IMR-90 (cell line): ENCODE results near the gene ZNF771. TPM values are rescaled to one million over a fixed set of nuclear protein-coding genes. Genes with fewer than 3 reads are reported as not detected.

ENCODE experiments used
- ATAC-seq: fragments of 200-7000 bp; cut with Tn5 transposase; 2 replicates; pipeline ENCODE4 v1.9.1; 2020; ENCODE audit warnings: low read depth, mild to moderate bottlenecking, moderate library complexity
- BruUV-seq: library from RNA; stranded (reverse); fragments of 400-500 nt; replicated peaks from 2 replicates; lab custom pipeline; 2021; lab: Mats Ljungman, UMichigan
- CTCF ChIA-PET: fragments of 300-600 bp; formaldehyde crosslinking; extraction: SDS; loops from one replicate; lab custom pipeline; 2021; ENCODE audit warnings: antibody characterized with exemption; lab: Yijun Ruan, JAX
- POLR2A ChIA-PET: fragments of 300-600 bp; sonication (Branson Sonifier 250); formaldehyde crosslinking; loops from one replicate; lab custom pipeline; 2022; ENCODE audit warnings: antibody characterized with exemption; ENCODE audit not compliant: unreplicated experiment; lab: Charles Lee
- DNase-seq: peaks from one replicate; pipeline ENCODE4 v3.0.0; 2013
- H2AFZ ChIP-seq: replicated peaks from 2 replicates; pipeline ENCODE3; 2013; ENCODE audit warnings: low read length, mild to moderate bottlenecking; ENCODE audit not compliant: poor library complexity
- H2AK5ac ChIP-seq: 2 replicates; pipeline ENCODE4 v1.6.1; 2013; ENCODE audit warnings: low read depth, low read length, inconsistent platforms
- H2AK9ac ChIP-seq: replicated peaks from 2 replicates; pipeline ENCODE3; 2013; ENCODE audit warnings: mild to moderate bottlenecking, low read depth, low read length, moderate library complexity; ENCODE audit not compliant: poor library complexity
- H2BK120ac ChIP-seq: 2 replicates; pipeline ENCODE4 v1.6.1; 2013; ENCODE audit warnings: low read depth, low read length, inconsistent platforms
- H2BK15ac ChIP-seq: 3 replicates; pipeline ENCODE4 v1.6.1; 2013; ENCODE audit warnings: low read depth, low read length, inconsistent platforms
- H2BK20ac ChIP-seq: 2 replicates; pipeline ENCODE4 v1.6.1; 2013; ENCODE audit warnings: low read depth, mild to moderate bottlenecking, inconsistent platforms, low read length, moderate library complexity
- H2BK5ac ChIP-seq: 2 replicates; pipeline ENCODE4 v1.6.1; 2013; ENCODE audit warnings: mild to moderate bottlenecking, low read depth, low read length, inconsistent platforms; ENCODE audit not compliant: poor library complexity, severe bottlenecking
- H3K14ac ChIP-seq: replicated peaks from 2 replicates; pipeline ENCODE4 v1.6.1; 2013; ENCODE audit warnings: low read depth, low read length, inconsistent platforms
- H3K18ac ChIP-seq: 2 replicates; pipeline ENCODE4 v1.6.1; 2013; ENCODE audit warnings: low read depth, low read length, control low read depth
- H3K23ac ChIP-seq: 2 replicates; pipeline ENCODE4 v1.6.1; 2013; ENCODE audit warnings: low read depth, low read length, inconsistent platforms
- H3K27ac ChIP-seq: 2 replicates; pipeline ENCODE4 v1.5.1; 2013; ENCODE audit warnings: mild to moderate bottlenecking, control low read depth, low read length; ENCODE audit not compliant: insufficient read depth
- H3K27me3 ChIP-seq: 2 replicates; pipeline ENCODE4 v1.6.1; 2013; ENCODE audit warnings: low read length; ENCODE audit not compliant: control insufficient read depth, insufficient read depth
- H3K36me3 ChIP-seq: 2 replicates; pipeline ENCODE4 v1.6.1; 2013; ENCODE audit warnings: low read length, mixed read lengths; ENCODE audit not compliant: control insufficient read depth, insufficient read depth
- H3K4ac ChIP-seq: 2 replicates; pipeline ENCODE4 v1.6.1; 2013; ENCODE audit warnings: low read depth, low read length, inconsistent platforms
- H3K4me1 ChIP-seq: 2 replicates; pipeline ENCODE4 v1.6.1; 2013; ENCODE audit warnings: low read length, mixed read lengths; ENCODE audit not compliant: control insufficient read depth, insufficient read depth
- H3K4me2 ChIP-seq: 2 replicates; pipeline ENCODE4 v1.6.1; 2013; ENCODE audit warnings: low read depth, mild to moderate bottlenecking, control low read depth, low read length, moderate library complexity
- H3K4me3 ChIP-seq: 2 replicates; pipeline ENCODE4 v1.5.1; 2013; ENCODE audit warnings: low read depth, mild to moderate bottlenecking, control low read depth, low read length, moderate library complexity; ENCODE audit not compliant: insufficient read depth
- H3K56ac ChIP-seq: 2 replicates; pipeline ENCODE4 v1.6.1; 2013; ENCODE audit warnings: low read length, inconsistent platforms; ENCODE audit not compliant: insufficient read depth; ENCODE audit errors: extremely low read depth
- H3K79me1 ChIP-seq, 2 experiments: 2 replicates each; pipeline ENCODE4 v1.6.1; 2013; ENCODE audit warnings: low read length in 2 of 2, inconsistent platforms in 1 of 2, low read depth in 1 of 2
- H3K9ac ChIP-seq: 2 replicates; pipeline ENCODE4 v1.6.1; 2013; ENCODE audit warnings: low read depth, low read length, control low read depth
- H3K9me1 ChIP-seq: 2 replicates; pipeline ENCODE4 v1.6.1; 2013; ENCODE audit warnings: low read length, inconsistent platforms; ENCODE audit not compliant: insufficient read depth
- H3K9me3 ChIP-seq: 2 replicates; pipeline ENCODE4 v1.6.1; 2013; ENCODE audit warnings: low read length; ENCODE audit not compliant: control insufficient read depth, insufficient read depth
- H4K20me1 ChIP-seq: 2 replicates; pipeline ENCODE4 v1.6.1; 2013; ENCODE audit warnings: low read length, inconsistent platforms; ENCODE audit not compliant: insufficient read depth
- H4K5ac ChIP-seq: 2 replicates; pipeline ENCODE4 v1.6.1; 2013; ENCODE audit warnings: mild to moderate bottlenecking, low read depth, low read length, control low read depth
- H4K8ac ChIP-seq, 2 experiments: 2 replicates each; pipeline ENCODE4 v1.6.1; 2013; ENCODE audit warnings: low read depth in 2 of 2, low read length in 2 of 2, control low read depth in 1 of 2, inconsistent platforms in 1 of 2
- H4K91ac ChIP-seq: 2 replicates; pipeline ENCODE4 v1.6.1; 2013; ENCODE audit warnings: low read depth, low read length, inconsistent platforms; ENCODE audit not compliant: insufficient read depth
- BHLHE40 ChIP-seq: fragments of 150-350 bp; IDR thresholded peaks from 2 replicates; pipeline ENCODE4 v1.6.1; 2016; ENCODE audit warnings: mild to moderate bottlenecking, low read depth, low read length
- MAFK ChIP-seq: IDR thresholded peaks from 2 replicates; pipeline ENCODE4 v1.6.1; 2012; ENCODE audit warnings: low read depth, low read length, improper control_type of control experiment
- MAZ ChIP-seq: IDR thresholded peaks from 2 replicates; pipeline ENCODE4 v1.6.1; 2012; ENCODE audit warnings: low read depth, mild to moderate bottlenecking, low read length, improper control_type of control experiment, moderate library complexity, borderline replicate concordance
- NFE2L2 ChIP-seq: fragments of 150-350 bp; IDR thresholded peaks from 2 replicates; pipeline ENCODE4 v1.6.1; 2016; ENCODE audit warnings: low read depth, mild to moderate bottlenecking, low read length
- RAD21 ChIP-seq: IDR thresholded peaks from 2 replicates; pipeline ENCODE4 v1.6.1; 2012; ENCODE audit warnings: low read length, improper control_type of control experiment
- SMC3 ChIP-seq: fragments of 150-350 bp; IDR thresholded peaks from 2 replicates; pipeline ENCODE4 v1.6.1; 2016; ENCODE audit warnings: low read depth, mild to moderate bottlenecking, antibody characterized with exemption, low read length, moderate library complexity
- WGBS, 2 experiments: methylation state at CpG; one replicate each; pipeline versions ENCODE4 v1.1.5 to v1.1.7; 2013; ENCODE audit warnings: missing lambda C conversion rate in 2 of 2; ENCODE audit not compliant: insufficient read length in 1 of 2; ENCODE audit errors: extremely low coverage in 2 of 2; 5-methylcytosine and 5-hydroxymethylcytosine counted together
- dilution Hi-C: fragments of 300-500 bp; cut with HindIII; formaldehyde crosslinking; loops from one replicate; pipeline ENCODE4 v1.14.3; 2018; ENCODE audit warnings: low sequenced_read_pairs; ENCODE audit not compliant: unreplicated experiment
- in situ Hi-C: fragments of 300-500 bp; cut with MboI; formaldehyde crosslinking; loops from 3 replicates; pipeline ENCODE4 v1.14.3; 2019; ENCODE audit warnings: low sequenced_read_pairs, inconsistent platforms, mixed read lengths
- intact Hi-C: fragments of 100-400 bp; cut with micrococcal nuclease; formaldehyde crosslinking; loops from 2 replicates; pipeline ENCODE4 v1.10.0; 2022
- polyA plus RNA-seq, 3 experiments: library from polyadenylated mRNA; depleted of rRNA; stranded (reverse); fragments of >200 nt; gene quantifications; 2 replicates each; pipeline ENCODE4 v1.2.3, GENCODE V29; 2012; ENCODE audit warnings: low replicate concordance in 1 of 3
- total RNA-seq: library from RNA; depleted of rRNA; stranded (reverse); fragments of >200 nt; gene quantifications from 2 replicates; pipeline ENCODE4 v1.2.3, GENCODE V29; 2012

Gene ZNF771
- total and polyA plus RNA-seq, 2 of the 4 experiments (the other 2 are of a cell fraction), result 5.2 to 10.9 TPM

DNA sequence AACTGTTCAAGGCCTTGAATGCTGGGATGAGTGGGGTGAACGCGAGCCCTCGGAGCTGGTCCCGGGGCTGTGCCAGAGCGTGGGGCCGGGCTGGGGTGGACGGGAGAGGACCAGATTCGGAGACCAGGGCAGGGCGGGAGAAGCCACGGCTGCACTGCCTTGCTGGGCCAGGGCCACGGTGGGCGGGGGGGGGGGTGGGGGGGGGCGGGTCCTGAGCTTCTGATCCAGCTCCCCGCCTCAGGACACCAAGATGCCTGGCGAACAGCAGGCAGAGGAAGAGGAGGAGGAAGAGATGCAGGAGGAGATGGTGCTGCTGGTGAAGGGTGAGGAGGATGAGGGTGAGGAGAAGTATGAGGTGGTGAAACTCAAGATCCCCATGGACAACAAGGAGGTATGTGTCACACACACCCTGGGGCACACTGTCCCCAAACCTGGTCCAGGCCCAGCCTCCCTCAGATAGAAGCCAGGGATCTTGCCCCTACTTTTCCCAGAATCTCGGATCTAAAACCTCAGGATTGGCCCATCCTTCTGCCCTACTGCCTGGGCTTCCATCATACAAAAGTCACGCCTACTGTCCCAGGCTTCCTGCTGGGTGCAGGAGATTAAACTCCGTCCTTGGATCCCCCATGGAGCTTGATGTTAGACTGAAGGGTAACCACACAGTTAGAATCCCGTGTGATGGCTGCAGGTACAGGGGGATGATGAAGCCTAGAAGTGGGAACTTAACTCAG lies 563 bp downstream of the ZNF771 start:
- ChIA-PET CTCF (no interaction called here), POLR2A (interaction anchor here (0.6 to 1.1 kb wide), 4 partner anchors 9 to 314 kb away, joined by 3 to 7 read pairs (median 5); partner anchors contain the start of gene ZNF48)
- Histone ChIP-seq H3K36me3 (peaks cover 11% of the 10 kb centered on the region), H2BK120ac (no peak overlapping the region), H3K18ac (no peak overlapping the region), H3K56ac (peak overlapping the region; percentile 67; the same call in 1 of the 2 replicates), H3K9me3 (no peaks in the 10 kb centered on the region), H3K4me3 (peak overlapping the region; percentile 71), H3K4ac (peak overlapping the region; percentile 75), H2BK15ac (no peak overlapping the region), H4K91ac (peak overlapping the region; percentile 38; the same call in 1 of the 2 replicates), H3K23ac (peak overlapping the region; percentile 86), H3K9me1 (peaks cover 11% of the 10 kb centered on the region), H2BK20ac (peak overlapping the region; percentile 15; the same call in 1 of the 2 replicates), H3K27me3 (no peaks in the 10 kb centered on the region), H2AK9ac (peak overlapping the region; percentile 92), H3K4me2 (peak overlapping the region; percentile 81), H3K27ac (peak overlapping the region; percentile 82), H4K5ac (peak overlapping the region; percentile 6; the same call in 1 of the 2 replicates), H2AFZ (peak overlapping the region; percentile 94), H4K20me1 (peaks cover 10% of the 10 kb centered on the region; the same call in 1 of the 2 replicates), H2AK5ac (peak overlapping the region; percentile 76), H3K14ac (peak overlapping the region; percentile 36; the same call in 1 of the 2 replicates), H4K8ac (peak overlapping the region; percentile 63 to 84; a peak in 3 of 4 replicates), H3K4me1 (peaks cover 11% of the 10 kb centered on the region), H3K79me1 (peaks cover 15 to 48% of the 10 kb centered on the region in 2 experiments), H3K9ac (peak overlapping the region; percentile 75), H2BK5ac (peak overlapping the region; percentile 45)
- 40% methylated on average over 1 of the region's 19 CpGs; no CpG with 5 or more reads in 1 of the 2 experiments for WGBS, 2 experiments
- intact Hi-C loops (loop anchor here (2.0 to 10.0 kb wide), 2 partner anchors 13 to 313 kb away; partner anchors contain the start of genes TBX6, YPEL3 and ZNF48), dilution Hi-C loops (no loop called here), in situ Hi-C loops (loop anchor here (10.0 to 25.0 kb wide), 2 partner anchors 221 to 333 kb away; partner anchors contain the start of genes BOLA2B, CORO1A, PPP4C and SLX1A)
- DNase-seq, result no peak
- no TSS peak for BruUV-seq
- TF ChIP-seq BHLHE40 (no peak), MAZ (no peak), NFE2L2 (no peak), SMC3 (no peak), RAD21 (no peak), MAFK (no peak)
- peak; percentile 45 for ATAC-seq
